ENCODE data around the gene UPK3BL2.
"Not testable (repeated sequence)": the region's sequence is repeated elsewhere in the genome, so short reads cannot be mapped to it uniquely, and the experiment has no call there.

The UPK3BL2 gene

DNA sequence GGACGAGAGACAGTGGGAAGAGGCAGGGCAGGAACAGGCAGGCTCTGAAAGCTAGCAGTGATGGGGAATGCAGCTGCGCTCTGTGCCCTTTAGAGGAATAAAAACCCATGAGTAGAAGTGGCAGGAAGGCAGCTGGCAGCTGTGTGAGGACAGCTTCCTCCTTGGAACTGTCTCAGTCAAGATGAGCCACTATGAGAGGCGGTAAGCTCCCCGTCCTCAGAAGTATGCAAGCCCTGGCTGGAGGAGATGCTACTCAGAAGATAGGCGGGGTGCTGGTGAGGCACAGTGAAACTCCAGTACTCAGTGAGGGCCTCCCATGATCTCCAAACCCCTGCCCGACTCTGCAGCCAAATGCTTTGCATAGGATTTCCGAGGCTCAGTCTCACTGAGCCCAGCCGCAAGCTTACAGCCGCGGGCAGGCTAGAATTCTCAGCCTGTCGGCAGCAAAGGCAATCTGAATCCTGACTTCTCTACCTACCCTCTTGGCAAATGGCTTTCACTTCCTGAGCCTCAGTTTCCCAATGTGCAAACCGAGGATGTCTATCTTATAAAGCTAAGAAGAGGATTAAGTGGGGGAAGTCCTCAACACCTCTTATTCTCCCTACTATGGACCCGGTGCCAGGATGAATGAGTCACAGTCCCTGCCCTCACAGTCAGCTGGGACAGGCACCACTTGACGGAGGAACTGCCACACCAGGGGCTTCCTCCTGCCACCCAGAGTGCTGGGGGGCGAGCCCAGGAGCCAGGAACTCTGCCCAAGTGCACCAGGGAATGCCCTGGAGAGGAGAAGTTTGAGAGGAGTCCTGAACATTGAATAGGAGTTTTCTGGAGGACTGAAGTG lies 28.4 kb downstream of the UPK3BL2 start:
- not testable (repeated sequence) for H3K36me3 Mint-ChIP-seq (ENCODE audit: low read depth); H3K4me3 Mint-ChIP-seq; H3K27ac Mint-ChIP-seq; H3K9me3 Mint-ChIP-seq; H3K27me3 Mint-ChIP-seq; H3K4me1 Mint-ChIP-seq (ENCODE audit: low read depth); DNase-seq

DNA sequence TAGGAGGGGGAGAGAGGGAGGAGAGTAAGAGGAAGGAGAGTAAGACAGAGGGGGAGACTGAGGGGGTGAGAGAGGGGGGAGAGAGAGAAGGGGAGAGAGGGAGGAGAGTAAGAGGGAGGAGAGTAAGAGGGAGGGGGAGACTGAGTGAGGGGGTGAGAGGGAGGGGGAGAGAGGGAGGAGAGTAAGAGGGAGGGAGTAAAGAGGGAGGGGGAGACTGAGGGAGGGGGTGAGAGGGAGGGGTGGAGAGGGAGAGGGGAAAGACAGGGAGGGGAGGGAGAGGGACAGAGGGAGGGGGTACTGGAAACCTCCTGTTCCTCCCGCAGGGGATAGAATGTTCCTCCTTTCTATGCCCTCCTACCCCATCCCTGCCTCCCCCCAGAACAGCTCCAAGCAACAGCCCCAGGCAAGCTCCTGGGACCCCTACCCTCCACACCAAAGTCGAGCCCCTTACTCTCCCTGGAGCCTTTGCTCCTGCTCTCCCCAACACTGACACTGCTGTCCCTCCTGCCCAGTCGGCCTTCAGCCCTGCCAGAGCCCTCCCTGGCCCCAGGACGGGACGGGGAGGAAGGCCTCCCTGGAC lies 30.8 kb downstream of the UPK3BL2 start:
- not testable (repeated sequence) for H3K4me1 Mint-ChIP-seq (ENCODE audit: low read depth); H3K4me3 Mint-ChIP-seq; H3K9me3 Mint-ChIP-seq; H3K27ac Mint-ChIP-seq; H3K36me3 Mint-ChIP-seq (ENCODE audit: low read depth); H3K27me3 Mint-ChIP-seq
- peak; percentile 40 for DNase-seq

DNA sequence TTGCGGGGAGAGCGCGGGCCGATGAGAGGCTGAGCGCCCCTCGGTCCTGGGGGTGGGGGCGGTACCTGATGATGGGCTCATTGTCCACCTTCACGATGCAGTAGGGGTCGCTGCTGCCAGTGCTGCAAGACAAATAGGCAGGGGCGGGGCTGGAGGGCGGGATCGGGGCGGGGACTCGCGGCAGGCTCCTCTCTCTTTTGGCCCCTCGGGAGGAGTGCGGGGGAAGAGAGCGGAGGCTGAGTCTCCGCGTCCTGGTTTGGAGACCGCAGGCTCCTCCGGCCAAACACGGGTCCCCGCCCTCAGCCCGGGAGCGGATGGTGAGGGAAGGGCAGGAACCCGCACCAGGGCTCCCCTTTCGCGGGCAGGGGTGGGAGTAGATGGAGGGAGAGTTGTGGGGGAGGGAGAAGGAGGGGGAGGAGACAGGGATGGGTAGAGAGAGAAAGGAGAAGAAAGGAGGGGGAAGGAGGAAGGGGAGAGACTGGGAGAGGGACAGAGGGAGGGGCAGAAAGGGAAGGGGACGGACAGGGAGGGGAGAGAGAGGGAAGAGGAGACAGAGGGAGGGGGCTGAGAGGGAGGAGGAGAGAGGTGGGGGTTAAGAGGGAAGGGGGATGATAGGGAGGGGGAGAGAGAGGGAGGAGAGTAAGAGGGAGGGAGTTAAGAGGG lies 31.5 kb downstream of the UPK3BL2 start:
- H3K9me3 Mint-ChIP-seq; H3K27ac Mint-ChIP-seq; H3K4me3 Mint-ChIP-seq; H3K27me3 Mint-ChIP-seq; DNase-seq; H3K4me1 Mint-ChIP-seq (ENCODE audit: low read depth); H3K36me3 Mint-ChIP-seq (ENCODE audit: low read depth): not testable (repeated sequence)

DNA sequence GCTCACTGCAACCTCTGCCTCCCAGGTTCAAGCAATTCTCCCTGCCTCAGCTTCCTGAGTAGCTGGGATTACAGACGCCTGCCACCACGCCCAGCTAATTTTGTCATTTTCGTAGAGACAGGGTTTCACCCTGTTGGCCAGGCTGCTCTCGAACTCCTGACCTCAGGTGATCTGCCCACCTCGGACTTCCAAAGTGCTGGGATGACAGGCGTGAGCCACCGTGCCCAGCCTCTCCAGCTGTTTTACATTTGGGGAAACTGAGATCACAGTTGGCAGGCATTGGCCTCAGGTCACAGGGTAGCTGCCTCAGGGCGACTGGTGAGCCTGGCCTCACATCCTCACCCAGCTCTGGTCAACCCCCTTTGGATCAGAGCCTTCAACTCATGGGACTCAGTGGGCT lies 32.9 kb downstream of the UPK3BL2 start:
- H3K36me3 Mint-ChIP-seq (ENCODE audit: low read depth); DNase-seq; H3K4me3 Mint-ChIP-seq; H3K27ac Mint-ChIP-seq; H3K27me3 Mint-ChIP-seq; H3K9me3 Mint-ChIP-seq; H3K4me1 Mint-ChIP-seq (ENCODE audit: low read depth): not testable (repeated sequence)

DNA sequence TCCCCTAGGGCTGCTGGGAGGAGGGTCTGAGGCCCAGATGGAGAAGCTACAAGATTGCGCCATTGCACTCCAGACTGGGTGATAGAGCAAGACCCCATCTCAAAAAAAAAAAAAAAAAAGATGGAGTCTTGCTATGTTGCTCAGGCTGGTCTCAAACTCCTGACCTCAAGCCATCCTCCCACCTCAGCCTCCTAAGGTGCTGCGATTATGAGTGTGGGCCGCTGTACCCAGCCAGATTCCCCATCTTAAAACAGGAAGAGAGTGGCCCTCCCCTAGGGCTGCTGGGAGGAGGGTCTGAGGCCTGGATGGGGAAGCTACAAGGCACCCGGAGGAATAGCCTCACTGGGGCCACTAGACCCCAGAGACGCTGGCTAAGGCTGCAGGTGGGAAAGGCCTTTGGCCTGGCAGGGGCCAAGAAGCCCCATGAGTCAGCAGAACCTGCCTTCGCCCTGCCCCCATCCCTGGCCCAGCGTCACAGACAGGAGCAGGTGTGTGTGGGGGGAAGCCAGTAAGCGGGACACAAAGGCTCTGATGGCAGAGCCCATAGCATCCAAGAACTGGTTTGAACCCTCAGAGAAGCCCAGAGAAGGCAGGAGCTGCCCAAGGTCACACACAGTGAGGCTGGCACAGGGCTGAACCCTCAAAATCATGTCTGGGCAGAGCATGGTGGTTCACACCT lies 35.9 kb downstream of the UPK3BL2 start:
- H3K4me3 Mint-ChIP-seq; H3K36me3 Mint-ChIP-seq (ENCODE audit: low read depth); H3K27ac Mint-ChIP-seq; DNase-seq; H3K9me3 Mint-ChIP-seq; H3K4me1 Mint-ChIP-seq (ENCODE audit: low read depth); H3K27me3 Mint-ChIP-seq: not testable (repeated sequence)

DNA sequence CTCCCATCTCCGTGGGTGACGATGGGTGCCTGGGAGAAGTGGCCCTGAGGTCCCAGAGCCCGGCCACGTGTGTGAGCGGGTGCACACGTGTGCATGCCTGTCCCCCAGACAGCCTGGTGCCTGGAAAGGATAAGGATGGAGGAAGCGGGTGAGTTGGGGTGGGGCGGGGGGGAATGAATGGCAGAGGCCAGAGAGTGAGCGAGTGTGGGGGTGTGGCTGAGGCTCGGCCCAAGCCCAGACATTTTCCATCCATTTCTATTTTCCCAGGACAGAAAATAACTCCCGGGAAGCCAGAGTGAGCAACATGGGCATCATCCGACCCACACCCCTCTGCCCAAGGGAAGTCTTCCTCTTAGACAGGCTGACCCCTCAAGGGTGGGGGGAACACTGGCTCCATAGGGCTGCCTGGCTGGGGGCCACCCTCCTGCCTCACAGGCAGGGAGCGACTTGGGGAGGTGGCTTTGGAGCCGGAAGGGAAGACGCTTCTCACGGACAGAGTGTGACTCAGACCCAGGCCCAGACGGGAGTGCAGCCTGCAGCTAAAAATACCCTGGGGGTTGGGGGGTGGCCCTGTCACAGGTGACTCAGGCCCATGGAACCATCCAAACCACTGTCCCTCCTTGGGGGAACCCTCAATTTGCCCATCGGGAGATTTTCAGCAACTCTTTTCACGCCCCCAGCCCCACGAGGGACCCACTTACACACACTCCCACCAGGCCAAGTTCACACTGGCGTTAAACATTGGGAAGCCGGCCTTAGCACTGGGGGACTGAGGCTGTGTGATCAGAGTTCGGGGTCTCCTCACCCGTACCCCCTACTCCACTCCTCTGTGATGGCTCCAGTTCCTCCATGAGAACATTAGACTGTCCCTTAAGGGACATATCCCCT lies 38.0 kb downstream of the UPK3BL2 start:
- H3K36me3 Mint-ChIP-seq (ENCODE audit: low read depth); H3K27ac Mint-ChIP-seq; H3K4me1 Mint-ChIP-seq (ENCODE audit: low read depth); H3K27me3 Mint-ChIP-seq; H3K4me3 Mint-ChIP-seq; DNase-seq; H3K9me3 Mint-ChIP-seq: not testable (repeated sequence)

DNA sequence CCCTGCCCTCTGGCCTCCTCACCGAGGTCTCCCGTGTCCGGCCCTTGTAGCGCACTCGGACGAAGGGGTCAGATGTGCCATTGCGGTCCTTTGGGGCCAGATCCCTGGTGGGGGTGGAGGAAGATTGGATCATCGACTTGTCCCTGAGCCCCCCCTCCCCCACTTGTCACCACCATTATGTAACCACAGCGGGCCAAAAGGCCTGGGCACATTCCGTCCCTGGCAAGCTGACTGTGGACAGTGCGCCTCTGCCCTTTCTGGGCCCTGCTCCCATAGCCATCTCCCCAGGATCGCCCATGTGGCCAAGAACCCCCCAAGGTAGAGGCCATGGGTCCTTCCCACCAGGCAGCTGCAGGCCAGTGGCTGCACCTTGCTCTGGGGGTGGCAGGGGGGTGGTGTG lies 40.4 kb downstream of the UPK3BL2 start:
- not testable (repeated sequence) for H3K27me3 Mint-ChIP-seq; H3K36me3 Mint-ChIP-seq (ENCODE audit: low read depth); H3K4me3 Mint-ChIP-seq; H3K27ac Mint-ChIP-seq; H3K4me1 Mint-ChIP-seq (ENCODE audit: low read depth); H3K9me3 Mint-ChIP-seq; DNase-seq

DNA sequence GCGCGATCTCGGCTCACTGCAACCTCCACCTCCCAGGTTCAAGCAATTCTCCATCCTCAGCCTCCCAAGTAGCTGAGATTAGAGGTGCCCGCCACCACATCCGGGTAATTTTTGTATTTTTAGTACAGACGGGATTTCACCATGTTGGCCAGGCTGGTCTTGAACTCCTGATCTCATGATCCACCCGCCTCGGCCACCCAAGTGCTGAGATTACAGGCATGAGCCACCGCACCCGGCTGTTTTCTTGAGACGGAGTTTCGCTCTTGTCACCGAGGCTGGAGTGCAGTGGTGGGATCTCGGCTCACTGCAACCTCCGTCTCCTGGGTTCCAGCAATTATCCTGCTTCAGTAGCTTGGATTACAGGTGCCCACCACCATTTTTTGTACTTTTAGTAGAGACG lies 45.2 kb downstream of the UPK3BL2 start:
- H3K9me3 Mint-ChIP-seq, result not testable (repeated sequence)

DNA sequence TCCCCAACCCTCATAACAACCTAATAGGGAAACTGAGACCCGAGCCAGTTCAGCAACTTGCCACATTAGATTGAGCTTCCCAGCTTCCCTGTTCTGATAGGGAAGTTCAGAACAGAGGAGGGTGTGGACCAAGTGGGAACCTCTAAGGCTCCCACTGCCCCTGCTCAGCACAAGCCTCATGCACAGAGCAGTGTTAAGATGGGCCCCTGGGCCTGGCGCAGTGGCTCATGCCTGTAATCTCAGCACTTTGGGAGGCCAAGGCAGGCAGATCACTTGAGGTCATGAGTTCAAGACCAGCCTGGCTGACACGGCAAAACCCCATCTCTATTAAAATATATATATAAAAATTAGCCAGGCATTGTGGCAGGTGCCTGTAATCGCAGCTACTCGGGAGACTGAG lies 46.2 kb downstream of the UPK3BL2 start:
- DNase-seq; H3K27ac Mint-ChIP-seq; H3K4me1 Mint-ChIP-seq (ENCODE audit: low read depth); H3K4me3 Mint-ChIP-seq; H3K36me3 Mint-ChIP-seq (ENCODE audit: low read depth); H3K9me3 Mint-ChIP-seq; H3K27me3 Mint-ChIP-seq: not testable (repeated sequence)

More for the DNA sequence above, 45.2 kb downstream of the UPK3BL2 start:
- H3K27ac Mint-ChIP-seq; H3K4me3 Mint-ChIP-seq; H3K4me1 Mint-ChIP-seq (ENCODE audit: low read depth); H3K27me3 Mint-ChIP-seq; DNase-seq; H3K36me3 Mint-ChIP-seq (ENCODE audit: low read depth): not testable (repeated sequence)

DNA sequence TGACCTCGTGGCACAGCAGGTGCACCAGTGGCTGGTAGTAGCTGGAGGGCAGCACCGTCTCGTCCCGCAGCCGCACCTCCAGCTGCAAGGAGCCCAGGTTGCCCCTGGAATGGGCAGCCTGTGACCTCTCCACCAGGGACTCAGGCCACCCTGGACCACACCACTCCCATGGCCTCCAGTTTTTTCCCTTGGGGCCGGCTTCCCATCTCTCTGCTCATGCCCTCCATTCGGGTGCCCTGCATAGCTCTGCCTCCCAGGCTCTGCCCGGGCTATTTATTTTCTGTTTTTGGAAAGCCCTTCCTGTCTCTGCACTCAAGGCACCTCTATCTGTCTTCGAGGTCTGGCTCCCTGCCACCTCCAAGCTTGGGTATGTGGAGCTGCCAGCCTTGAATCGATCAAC lies 46.6 kb downstream of the UPK3BL2 start:
- not testable (repeated sequence) for H3K36me3 Mint-ChIP-seq (ENCODE audit: low read depth); H3K27me3 Mint-ChIP-seq; H3K27ac Mint-ChIP-seq; H3K4me3 Mint-ChIP-seq; H3K9me3 Mint-ChIP-seq; DNase-seq; H3K4me1 Mint-ChIP-seq (ENCODE audit: low read depth)

DNA sequence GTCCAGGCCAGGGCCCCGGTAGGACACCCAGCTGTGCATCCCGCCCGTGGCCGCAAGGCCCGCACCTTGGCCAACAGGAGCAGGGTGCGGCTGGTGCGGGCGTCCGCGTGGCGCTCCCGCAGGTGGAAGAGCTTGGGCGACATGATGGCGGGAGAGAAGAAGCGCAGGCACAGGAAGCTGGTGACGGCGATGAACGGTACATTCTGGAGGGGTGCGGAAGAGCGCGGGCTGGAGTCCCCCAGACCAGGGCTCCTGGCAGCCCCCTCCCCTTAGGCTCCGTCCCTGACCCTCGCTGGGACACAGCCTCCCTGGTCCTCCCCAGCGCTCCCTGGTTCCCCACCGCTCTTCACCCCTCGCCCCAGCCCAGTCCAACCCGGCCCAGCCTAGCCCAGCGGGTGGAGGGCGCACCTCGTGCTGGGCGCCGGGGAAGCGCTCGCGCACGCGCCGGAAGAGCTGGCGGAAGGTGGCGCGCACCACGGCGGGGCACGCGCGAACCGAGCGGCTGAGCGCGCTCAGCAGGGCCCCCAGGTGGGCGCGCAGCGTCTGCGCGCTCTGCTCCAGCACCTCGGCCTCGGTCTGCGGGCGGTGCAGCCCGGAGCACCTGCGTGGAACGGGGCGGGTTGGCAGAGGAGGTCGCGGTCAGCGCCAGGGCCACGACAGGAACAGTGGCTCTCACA lies 48.9 kb downstream of the UPK3BL2 start:
- not testable (repeated sequence) for H3K27ac Mint-ChIP-seq, H3K27me3 Mint-ChIP-seq

DNA sequence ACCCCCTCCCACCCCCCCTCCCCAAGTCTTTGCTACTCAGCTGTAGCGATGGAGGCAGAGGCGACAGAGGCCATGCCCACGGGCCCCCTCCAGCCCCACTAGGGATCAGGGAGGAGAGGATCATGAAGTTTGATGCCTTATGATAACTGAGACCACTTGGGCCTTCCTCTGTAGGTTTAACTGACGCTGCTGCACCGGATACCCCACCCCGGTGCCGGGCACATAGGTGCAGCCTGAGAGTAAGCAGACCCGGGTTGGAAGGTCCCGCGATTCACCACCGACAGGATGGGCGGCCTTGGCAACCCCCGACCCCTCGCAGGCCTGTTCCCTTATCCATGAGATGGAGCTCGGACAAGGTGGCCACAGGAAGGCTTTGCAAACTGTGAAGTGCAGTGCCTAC lies 49.5 kb downstream of the UPK3BL2 start:
- H3K4me1 Mint-ChIP-seq (ENCODE audit: low read depth); H3K27me3 Mint-ChIP-seq; H3K9me3 Mint-ChIP-seq; H3K4me3 Mint-ChIP-seq; H3K36me3 Mint-ChIP-seq (ENCODE audit: low read depth); H3K27ac Mint-ChIP-seq: not testable (repeated sequence)
- DNase-seq, result peak; percentile 51

More for the DNA sequence above, 48.9 kb downstream of the UPK3BL2 start:
- H3K36me3 Mint-ChIP-seq (ENCODE audit: low read depth); H3K9me3 Mint-ChIP-seq; H3K4me3 Mint-ChIP-seq; H3K4me1 Mint-ChIP-seq (ENCODE audit: low read depth); DNase-seq: not testable (repeated sequence)

DNA sequence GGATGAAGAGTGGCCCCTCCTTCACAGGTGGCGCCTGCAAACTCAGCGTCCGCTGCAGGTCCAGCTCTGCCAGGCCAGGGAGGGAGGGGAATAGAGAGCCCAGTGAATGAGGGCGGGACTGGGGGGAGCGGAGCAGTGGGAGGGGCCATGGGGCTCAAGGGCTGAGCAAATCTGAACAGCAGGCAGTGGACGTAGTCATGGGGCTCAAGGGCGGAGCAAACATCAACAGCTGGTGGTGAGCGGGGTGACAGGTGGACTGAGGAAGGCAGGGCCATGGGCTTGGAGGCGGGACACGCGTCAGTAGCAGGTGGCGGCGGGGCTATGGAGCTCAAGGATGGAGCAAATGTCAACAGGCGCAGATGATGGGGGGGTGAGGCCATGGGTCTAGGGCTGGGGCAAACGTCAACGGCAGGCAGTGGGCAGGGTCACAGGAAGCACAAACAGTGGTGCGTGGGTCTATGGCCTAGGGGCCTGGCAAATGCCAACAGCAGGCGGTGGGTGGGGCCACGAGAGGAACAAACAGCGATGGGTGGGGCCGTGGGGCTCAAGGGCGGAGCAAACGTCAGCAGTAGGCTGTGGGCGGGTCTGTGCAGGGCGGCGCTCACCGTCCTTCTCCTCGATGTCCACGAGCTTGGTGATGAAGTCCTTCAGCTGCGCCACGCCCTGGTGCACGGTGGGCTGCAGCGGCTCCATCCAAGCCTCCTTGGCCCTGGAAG lies 50.1 kb downstream of the UPK3BL2 start:
- not testable (repeated sequence) for H3K27ac Mint-ChIP-seq; H3K27me3 Mint-ChIP-seq; H3K9me3 Mint-ChIP-seq; H3K4me3 Mint-ChIP-seq; H3K4me1 Mint-ChIP-seq (ENCODE audit: low read depth); H3K36me3 Mint-ChIP-seq (ENCODE audit: low read depth)
- DNase-seq, result peak; percentile 50
